Right lobe of liver (tissue), 4 donors: ENCODE data around the gene FAM78A.

Source experiments
- CTCF ChIP-seq, 4 donors: fragments of 200-600 bp in 3 of 4; fragments of 450-650 bp in 1 of 4; IDR thresholded peaks; one replicate each; pipeline versions ENCODE4 v1.5.1 to v1.8.0; 2016 to 2022; ENCODE audit warnings: antibody characterized with exemption in 4 of 4, mild to moderate bottlenecking in 2 of 4
- POLR2A ChIP-seq: fragments of 450-650 bp; IDR thresholded peaks from one replicate; pipeline ENCODE4 v1.6.1; 2017; ENCODE audit warnings: antibody characterized with exemption, mild to moderate bottlenecking
- donor health status: DM: no; HTN: no; CAD: no.
- donor health status: DM: no; HTN: no; CAD: no.
- donor health status: DM: no; HTN: yes; CAD: no.

GRCh38 chr9:131220485-131220884 is 55.8 kb downstream of the FAM78A start:
- TF ChIP-seq CTCF (IDR thresholded peaks at IDR 0.05) (no peak), POLR2A (no peak)
